IMR-90 (cell line): ENCODE data around the gene OXA1L. TPM values are rescaled to one million over a fixed set of nuclear protein-coding genes. Genes with fewer than 3 reads are reported as not detected.

Experiments
- ATAC-seq: fragments of 200-7000 bp; cut with Tn5 transposase; 2 replicates; pipeline ENCODE4 v1.9.1; 2020; ENCODE audit warnings: low read depth, mild to moderate bottlenecking, moderate library complexity
- BruUV-seq: library from RNA; stranded (reverse); fragments of 400-500 nt; replicated peaks from 2 replicates; lab custom pipeline; 2021; lab: Mats Ljungman, UMichigan
- CTCF ChIA-PET: fragments of 300-600 bp; formaldehyde crosslinking; extraction: SDS; loops from one replicate; lab custom pipeline; 2021; ENCODE audit warnings: antibody characterized with exemption; lab: Yijun Ruan, JAX
- POLR2A ChIA-PET: fragments of 300-600 bp; sonication (Branson Sonifier 250); formaldehyde crosslinking; loops from one replicate; lab custom pipeline; 2022; ENCODE audit warnings: antibody characterized with exemption; ENCODE audit not compliant: unreplicated experiment; lab: Charles Lee
- DNase-seq: peaks from one replicate; pipeline ENCODE4 v3.0.0; 2013
- H2AFZ ChIP-seq: replicated peaks from 2 replicates; pipeline ENCODE3; 2013; ENCODE audit warnings: low read length, mild to moderate bottlenecking; ENCODE audit not compliant: poor library complexity
- H2AK5ac ChIP-seq: 2 replicates; pipeline ENCODE4 v1.6.1; 2013; ENCODE audit warnings: low read depth, low read length, inconsistent platforms
- H2AK9ac ChIP-seq: replicated peaks from 2 replicates; pipeline ENCODE3; 2013; ENCODE audit warnings: mild to moderate bottlenecking, low read depth, low read length, moderate library complexity; ENCODE audit not compliant: poor library complexity
- H2BK120ac ChIP-seq: 2 replicates; pipeline ENCODE4 v1.6.1; 2013; ENCODE audit warnings: low read depth, low read length, inconsistent platforms
- H2BK15ac ChIP-seq: 3 replicates; pipeline ENCODE4 v1.6.1; 2013; ENCODE audit warnings: low read depth, low read length, inconsistent platforms
- H2BK20ac ChIP-seq: 2 replicates; pipeline ENCODE4 v1.6.1; 2013; ENCODE audit warnings: low read depth, mild to moderate bottlenecking, inconsistent platforms, low read length, moderate library complexity
- H2BK5ac ChIP-seq: 2 replicates; pipeline ENCODE4 v1.6.1; 2013; ENCODE audit warnings: mild to moderate bottlenecking, low read depth, low read length, inconsistent platforms; ENCODE audit not compliant: poor library complexity, severe bottlenecking
- H3K14ac ChIP-seq: replicated peaks from 2 replicates; pipeline ENCODE4 v1.6.1; 2013; ENCODE audit warnings: low read depth, low read length, inconsistent platforms
- H3K18ac ChIP-seq: 2 replicates; pipeline ENCODE4 v1.6.1; 2013; ENCODE audit warnings: low read depth, low read length, control low read depth
- H3K23ac ChIP-seq: 2 replicates; pipeline ENCODE4 v1.6.1; 2013; ENCODE audit warnings: low read depth, low read length, inconsistent platforms
- H3K27ac ChIP-seq: 2 replicates; pipeline ENCODE4 v1.5.1; 2013; ENCODE audit warnings: mild to moderate bottlenecking, control low read depth, low read length; ENCODE audit not compliant: insufficient read depth
- H3K27me3 ChIP-seq: 2 replicates; pipeline ENCODE4 v1.6.1; 2013; ENCODE audit warnings: low read length; ENCODE audit not compliant: control insufficient read depth, insufficient read depth
- H3K36me3 ChIP-seq: 2 replicates; pipeline ENCODE4 v1.6.1; 2013; ENCODE audit warnings: low read length, mixed read lengths; ENCODE audit not compliant: control insufficient read depth, insufficient read depth
- H3K4ac ChIP-seq: 2 replicates; pipeline ENCODE4 v1.6.1; 2013; ENCODE audit warnings: low read depth, low read length, inconsistent platforms
- H3K4me1 ChIP-seq: 2 replicates; pipeline ENCODE4 v1.6.1; 2013; ENCODE audit warnings: low read length, mixed read lengths; ENCODE audit not compliant: control insufficient read depth, insufficient read depth
- H3K4me2 ChIP-seq: 2 replicates; pipeline ENCODE4 v1.6.1; 2013; ENCODE audit warnings: low read depth, mild to moderate bottlenecking, control low read depth, low read length, moderate library complexity
- H3K4me3 ChIP-seq: 2 replicates; pipeline ENCODE4 v1.5.1; 2013; ENCODE audit warnings: low read depth, mild to moderate bottlenecking, control low read depth, low read length, moderate library complexity; ENCODE audit not compliant: insufficient read depth
- H3K56ac ChIP-seq: 2 replicates; pipeline ENCODE4 v1.6.1; 2013; ENCODE audit warnings: low read length, inconsistent platforms; ENCODE audit not compliant: insufficient read depth; ENCODE audit errors: extremely low read depth
- H3K79me1 ChIP-seq, 2 experiments: 2 replicates each; pipeline ENCODE4 v1.6.1; 2013; ENCODE audit warnings: low read length in 2 of 2, inconsistent platforms in 1 of 2, low read depth in 1 of 2
- H3K9ac ChIP-seq: 2 replicates; pipeline ENCODE4 v1.6.1; 2013; ENCODE audit warnings: low read depth, low read length, control low read depth
- H3K9me1 ChIP-seq: 2 replicates; pipeline ENCODE4 v1.6.1; 2013; ENCODE audit warnings: low read length, inconsistent platforms; ENCODE audit not compliant: insufficient read depth
- H3K9me3 ChIP-seq: 2 replicates; pipeline ENCODE4 v1.6.1; 2013; ENCODE audit warnings: low read length; ENCODE audit not compliant: control insufficient read depth, insufficient read depth
- H4K20me1 ChIP-seq: 2 replicates; pipeline ENCODE4 v1.6.1; 2013; ENCODE audit warnings: low read length, inconsistent platforms; ENCODE audit not compliant: insufficient read depth
- H4K5ac ChIP-seq: 2 replicates; pipeline ENCODE4 v1.6.1; 2013; ENCODE audit warnings: mild to moderate bottlenecking, low read depth, low read length, control low read depth
- H4K8ac ChIP-seq, 2 experiments: 2 replicates each; pipeline ENCODE4 v1.6.1; 2013; ENCODE audit warnings: low read depth in 2 of 2, low read length in 2 of 2, control low read depth in 1 of 2, inconsistent platforms in 1 of 2
- H4K91ac ChIP-seq: 2 replicates; pipeline ENCODE4 v1.6.1; 2013; ENCODE audit warnings: low read depth, low read length, inconsistent platforms; ENCODE audit not compliant: insufficient read depth
- BHLHE40 ChIP-seq: fragments of 150-350 bp; IDR thresholded peaks from 2 replicates; pipeline ENCODE4 v1.6.1; 2016; ENCODE audit warnings: mild to moderate bottlenecking, low read depth, low read length
- CEBPB ChIP-seq: IDR thresholded peaks from 2 replicates; pipeline ENCODE4 v1.6.1; 2012; ENCODE audit warnings: low read depth, low read length, improper control_type of control experiment
- CHD1 ChIP-seq: IDR thresholded peaks from 2 replicates; pipeline ENCODE4 v1.6.1; 2012; ENCODE audit warnings: low read depth, low read length, improper control_type of control experiment
- CTCF ChIP-seq: conservative IDR thresholded peaks from 2 replicates; pipeline ENCODE4 v1.5.1; 2012; ENCODE audit warnings: mild to moderate bottlenecking, low read depth, low read length, improper control_type of control experiment
- ELK1 ChIP-seq: fragments of 150-350 bp; IDR thresholded peaks from 2 replicates; pipeline ENCODE4 v1.6.1; 2016; ENCODE audit warnings: low read depth, mild to moderate bottlenecking, low read length, moderate library complexity, borderline replicate concordance
- FOS ChIP-seq: fragments of 150-350 bp; IDR thresholded peaks from 2 replicates; pipeline ENCODE4 v1.6.1; 2016; ENCODE audit warnings: low read depth, low read length
- MAFK ChIP-seq: IDR thresholded peaks from 2 replicates; pipeline ENCODE4 v1.6.1; 2012; ENCODE audit warnings: low read depth, low read length, improper control_type of control experiment
- MAZ ChIP-seq: IDR thresholded peaks from 2 replicates; pipeline ENCODE4 v1.6.1; 2012; ENCODE audit warnings: low read depth, mild to moderate bottlenecking, low read length, improper control_type of control experiment, moderate library complexity, borderline replicate concordance
- MXI1 ChIP-seq: IDR thresholded peaks from 2 replicates; pipeline ENCODE4 v1.6.1; 2012; ENCODE audit warnings: low read depth, mild to moderate bottlenecking, low read length, moderate library complexity, borderline replicate concordance
- NFE2L2 ChIP-seq: fragments of 150-350 bp; IDR thresholded peaks from 2 replicates; pipeline ENCODE4 v1.6.1; 2016; ENCODE audit warnings: low read depth, mild to moderate bottlenecking, low read length
- POLR2A ChIP-seq: IDR thresholded peaks from 2 replicates; pipeline ENCODE4 v1.6.1; 2012; ENCODE audit warnings: mild to moderate bottlenecking, low read depth, low read length
- RAD21 ChIP-seq: IDR thresholded peaks from 2 replicates; pipeline ENCODE4 v1.6.1; 2012; ENCODE audit warnings: low read length, improper control_type of control experiment
- RCOR1 ChIP-seq: IDR thresholded peaks from 2 replicates; pipeline ENCODE4 v1.6.1; 2012; ENCODE audit warnings: mild to moderate bottlenecking, low read length, improper control_type of control experiment; ENCODE audit not compliant: insufficient replicate concordance
- RFX5 ChIP-seq: IDR thresholded peaks from 2 replicates; pipeline ENCODE4 v1.8.0; 2012; ENCODE audit warnings: low read depth, mild to moderate bottlenecking, low read length, moderate library complexity
- SMC3 ChIP-seq: fragments of 150-350 bp; IDR thresholded peaks from 2 replicates; pipeline ENCODE4 v1.6.1; 2016; ENCODE audit warnings: low read depth, mild to moderate bottlenecking, antibody characterized with exemption, low read length, moderate library complexity
- USF2 ChIP-seq: fragments of 150-350 bp; IDR thresholded peaks from 2 replicates; pipeline ENCODE4 v1.6.1; 2017; ENCODE audit warnings: mild to moderate bottlenecking, antibody characterized with exemption, low read length, low read depth
- WGBS, 2 experiments: methylation state at CpG; one replicate each; pipeline versions ENCODE4 v1.1.5 to v1.1.7; 2013; ENCODE audit warnings: missing lambda C conversion rate in 2 of 2; ENCODE audit not compliant: insufficient read length in 1 of 2; ENCODE audit errors: extremely low coverage in 2 of 2; 5-methylcytosine and 5-hydroxymethylcytosine counted together
- dilution Hi-C: fragments of 300-500 bp; cut with HindIII; formaldehyde crosslinking; loops from one replicate; pipeline ENCODE4 v1.14.3; 2018; ENCODE audit warnings: low sequenced_read_pairs; ENCODE audit not compliant: unreplicated experiment
- in situ Hi-C: fragments of 300-500 bp; cut with MboI; formaldehyde crosslinking; loops from 3 replicates; pipeline ENCODE4 v1.14.3; 2019; ENCODE audit warnings: low sequenced_read_pairs, inconsistent platforms, mixed read lengths
- intact Hi-C: fragments of 100-400 bp; cut with micrococcal nuclease; formaldehyde crosslinking; loops from 2 replicates; pipeline ENCODE4 v1.10.0; 2022
- polyA plus RNA-seq, 3 experiments: library from polyadenylated mRNA; depleted of rRNA; stranded (reverse); fragments of >200 nt; gene quantifications; 2 replicates each; pipeline ENCODE4 v1.2.3, GENCODE V29; 2012; ENCODE audit warnings: low replicate concordance in 1 of 3
- total RNA-seq: library from RNA; depleted of rRNA; stranded (reverse); fragments of >200 nt; gene quantifications from 2 replicates; pipeline ENCODE4 v1.2.3, GENCODE V29; 2012

OXA1L gene
- total and polyA plus RNA-seq, 2 of the 4 experiments (the other 2 are of a cell fraction), result 47.3 to 113 TPM

DNA sequence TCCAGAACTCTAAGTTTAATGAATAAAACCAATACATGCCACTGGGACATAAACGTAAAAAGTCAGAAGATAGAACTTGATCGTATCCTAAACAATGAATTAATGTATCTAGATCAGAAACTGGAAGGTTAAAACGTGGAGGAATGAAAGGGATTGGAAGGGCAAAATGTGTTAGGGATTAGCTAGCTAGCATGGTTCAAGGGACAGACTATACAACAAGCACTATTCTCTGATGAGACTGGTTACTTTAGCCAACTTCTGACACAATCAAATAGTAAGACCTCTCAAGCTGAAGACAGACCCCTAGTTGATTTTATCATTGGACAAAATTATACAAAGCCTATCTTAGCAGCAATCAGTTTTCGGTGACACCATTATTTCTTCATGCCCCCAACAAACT, 18.7 kb upstream of the OXA1L start:
- Histone ChIP-seq H2BK20ac (no peak overlapping the region), H4K20me1 (no peaks in the 10 kb centered on the region), H3K9ac (no peak overlapping the region), H3K4me1 (no peaks in the 10 kb centered on the region), H3K36me3 (no peaks in the 10 kb centered on the region), H2AFZ (no peak overlapping the region), H3K9me1 (no peaks in the 10 kb centered on the region), H3K18ac (no peak overlapping the region), H3K27me3 (peaks cover 17% of the 10 kb centered on the region), H4K8ac (no peak overlapping the region), H3K27ac (no peak overlapping the region), H2AK9ac (no peak overlapping the region), H2BK15ac (no peak overlapping the region), H2BK120ac (no peak overlapping the region), H3K23ac (no peak overlapping the region), H4K91ac (no peak overlapping the region), H3K4me2 (no peak overlapping the region), H3K4ac (no peak overlapping the region), H2BK5ac (no peak overlapping the region), H3K9me3 (no peaks in the 10 kb centered on the region), H3K4me3 (no peak overlapping the region), H2AK5ac (no peak overlapping the region), H4K5ac (no peak overlapping the region), H3K14ac (no peak overlapping the region), H3K56ac (no peak overlapping the region), H3K79me1 (no peaks in the 10 kb centered on the region)
- ChIA-PET CTCF (no interaction called here), POLR2A (no interaction called here)
- no TSS peak for BruUV-seq
- intact Hi-C loops, result no loop called here
- no peak for ATAC-seq
- no peak for TF ChIP-seq FOS
- TF ChIP-seq BHLHE40, result no peak
- TF ChIP-seq SMC3, result no peak
- TF ChIP-seq NFE2L2, result no peak
- TF ChIP-seq MAZ, result no peak
- no peak for TF ChIP-seq CEBPB
- no peak for TF ChIP-seq MAFK
- no peak for TF ChIP-seq RFX5
- no peak for TF ChIP-seq RAD21
- no peak for TF ChIP-seq ELK1
- TF ChIP-seq CTCF, result no peak
- TF ChIP-seq MXI1, result no peak
- no peak for TF ChIP-seq CHD1
- TF ChIP-seq POLR2A, result no peak
- TF ChIP-seq RCOR1, result no peak
- TF ChIP-seq USF2, result no peak
- in situ Hi-C loops, result no loop called here
- no CpG with 5 or more reads among the region's 4 CpGs for WGBS, 2 experiments
- no peak for DNase-seq
- dilution Hi-C loops, result no loop called here
